Smooth muscle cell (in vitro differentiated cells): ENCODE data around the gene BICC1. TPM values are rescaled to one million over a fixed set of nuclear protein-coding genes. Genes with fewer than 3 reads are reported as not detected.

Source experiments
- DNase-seq: peaks from one replicate; lab custom pipeline; 2025; ENCODE audit not compliant: unreplicated experiment; lab: John Stamatoyannopoulos, UW
- H2AFZ ChIP-seq: fragments of 200-600 bp; sonication (generic); 2 replicates; pipeline ENCODE4 v1.6.0; 2016; ENCODE audit warnings: antibody characterized with exemption, low read depth, mild to moderate bottlenecking
- H3F3A ChIP-seq: fragments of 200-600 bp; sonication (generic); 2 replicates; pipeline ENCODE4 v1.6.0; 2017; ENCODE audit warnings: antibody characterized with exemption, low read depth
- H3K27ac ChIP-seq: fragments of 200-600 bp; sonication (generic); 2 replicates; pipeline ENCODE4 v1.5.1; 2016; ENCODE audit warnings: low read depth, mild to moderate bottlenecking
- H3K27me3 ChIP-seq: fragments of 200-600 bp; sonication (generic); 2 replicates; pipeline ENCODE4 v1.6.1; 2016; ENCODE audit warnings: low read depth, mild to moderate bottlenecking
- H3K36me3 ChIP-seq: fragments of 200-600 bp; sonication (generic); 2 replicates; pipeline ENCODE4 v1.5.1; 2016; ENCODE audit warnings: low read depth
- H3K4me1 ChIP-seq: fragments of 200-600 bp; sonication (generic); 2 replicates; pipeline ENCODE4 v1.5.1; 2016; ENCODE audit warnings: low read depth
- H3K4me2 ChIP-seq: fragments of 200-600 bp; sonication (generic); 2 replicates; pipeline ENCODE4 v1.6.0; 2016; ENCODE audit warnings: mild to moderate bottlenecking
- H3K4me3 ChIP-seq: fragments of 200-600 bp; sonication (generic); 2 replicates; pipeline ENCODE4 v1.5.1; 2016; ENCODE audit warnings: mild to moderate bottlenecking
- H3K79me2 ChIP-seq: fragments of 200-600 bp; sonication (generic); 2 replicates; pipeline ENCODE4 v1.6.0; 2016; ENCODE audit warnings: low read depth, mild to moderate bottlenecking
- H3K9ac ChIP-seq: fragments of 200-600 bp; sonication (generic); 2 replicates; pipeline ENCODE4 v1.6.0; 2016; ENCODE audit warnings: low read depth
- H3K9me3 ChIP-seq: fragments of 200-600 bp; sonication (generic); replicated peaks from 2 replicates; pipeline ENCODE4 v1.5.1; 2016; ENCODE audit warnings: low read depth
- H4K20me1 ChIP-seq: fragments of 200-600 bp; sonication (generic); 2 replicates; pipeline ENCODE4 v1.6.0; 2016; ENCODE audit warnings: low read depth
- WGBS: methylation state at CpG from one replicate; pipeline ENCODE4 v1.1.7; 2016; ENCODE audit warnings: low lambda C conversion rate; 5-methylcytosine and 5-hydroxymethylcytosine counted together
- polyA plus RNA-seq: library from polyadenylated mRNA; unstranded; fragments of >200 nt; fragmentation: Nextera tagmentation; extraction: Ambion mirVana; gene quantifications from 2 replicates; pipeline ENCODE4 v1.2.1, GENCODE V29; 2016
- total RNA-seq: library from RNA; depleted of rRNA; stranded (reverse); fragments of >200 nt; gene quantifications from 2 replicates; pipeline ENCODE4 v1.2.3, GENCODE V29; 2014
- TF ChIP-seq, protein P1 (sequence below): fragments of 200-600 bp; sonication (generic); IDR thresholded peaks from 2 replicates; pipeline ENCODE4 v1.5.1; 2017; ENCODE audit warnings: borderline replicate concordance, mild to moderate bottlenecking, antibody characterized with exemption; ENCODE audit not compliant: insufficient read depth, poor library complexity, severe bottlenecking

Gene BICC1
- total and polyA plus RNA-seq, 2 experiments from 2014 or later, result 7.9 to 23.0 TPM

DNA sequence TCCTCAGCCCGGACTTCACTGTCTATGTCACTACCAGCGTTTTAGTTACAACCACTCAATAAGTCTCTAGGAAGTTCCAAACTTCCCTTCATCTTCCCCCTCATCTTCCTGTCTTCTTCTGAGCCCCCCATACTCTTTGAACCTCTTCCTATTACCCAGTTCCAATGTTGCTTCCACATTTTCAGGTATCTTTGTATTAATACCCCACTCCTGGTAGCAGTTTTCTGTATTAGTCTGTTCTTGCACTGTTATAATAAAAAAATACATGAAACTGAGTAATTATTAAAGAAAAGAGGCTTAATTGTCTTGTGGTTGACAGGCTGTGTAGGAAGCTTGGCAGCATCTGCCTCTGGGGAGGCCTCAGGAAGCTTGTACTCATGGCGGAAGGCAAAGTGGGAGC is 218.6 kb downstream of the BICC1 start:
- Histone ChIP-seq H3K27ac (no peak overlapping the region), H3K79me2 (peaks cover 3% of the 10 kb centered on the region)
- TF ChIP-seq, protein P1, sequence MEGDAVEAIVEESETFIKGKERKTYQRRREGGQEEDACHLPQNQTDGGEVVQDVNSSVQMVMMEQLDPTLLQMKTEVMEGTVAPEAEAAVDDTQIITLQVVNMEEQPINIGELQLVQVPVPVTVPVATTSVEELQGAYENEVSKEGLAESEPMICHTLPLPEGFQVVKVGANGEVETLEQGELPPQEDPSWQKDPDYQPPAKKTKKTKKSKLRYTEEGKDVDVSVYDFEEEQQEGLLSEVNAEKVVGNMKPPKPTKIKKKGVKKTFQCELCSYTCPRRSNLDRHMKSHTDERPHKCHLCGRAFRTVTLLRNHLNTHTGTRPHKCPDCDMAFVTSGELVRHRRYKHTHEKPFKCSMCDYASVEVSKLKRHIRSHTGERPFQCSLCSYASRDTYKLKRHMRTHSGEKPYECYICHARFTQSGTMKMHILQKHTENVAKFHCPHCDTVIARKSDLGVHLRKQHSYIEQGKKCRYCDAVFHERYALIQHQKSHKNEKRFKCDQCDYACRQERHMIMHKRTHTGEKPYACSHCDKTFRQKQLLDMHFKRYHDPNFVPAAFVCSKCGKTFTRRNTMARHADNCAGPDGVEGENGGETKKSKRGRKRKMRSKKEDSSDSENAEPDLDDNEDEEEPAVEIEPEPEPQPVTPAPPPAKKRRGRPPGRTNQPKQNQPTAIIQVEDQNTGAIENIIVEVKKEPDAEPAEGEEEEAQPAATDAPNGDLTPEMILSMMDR, result no peak

DNA sequence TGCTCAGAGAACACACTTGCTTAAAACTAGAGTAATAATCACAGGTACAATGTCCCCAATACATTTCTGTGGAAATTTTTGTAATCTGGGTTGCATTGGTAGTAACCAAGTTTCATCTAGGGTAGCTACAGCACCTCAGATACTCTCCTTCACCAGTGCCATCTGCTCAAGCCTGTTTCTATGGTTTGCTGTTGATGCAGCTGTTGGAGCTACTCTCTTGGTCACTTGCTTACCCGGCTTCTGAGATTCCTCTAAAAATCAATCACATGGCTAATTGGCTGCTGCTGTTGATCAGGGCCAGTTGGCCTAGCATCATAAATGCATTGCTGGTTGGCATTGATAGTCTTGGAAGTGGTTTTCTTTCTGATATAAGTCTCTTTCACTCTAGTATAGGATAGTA is 220.8 kb downstream of the BICC1 start:
- H3K9me3 ChIP-seq, result peaks cover 7% of the 10 kb centered on the region
- no peak overlapping the region for H3K4me3 ChIP-seq
- peaks cover 3% of the 10 kb centered on the region for H3K79me2 ChIP-seq
- no peak overlapping the region for H3K9ac ChIP-seq
- no peaks in the 10 kb centered on the region for H3F3A ChIP-seq
- TF ChIP-seq, protein P1, result no peak
- WGBS, result 87% methylated on average over 1 of the region's 1 CpG
- H3K27ac ChIP-seq, result no peak overlapping the region
- no peaks in the 10 kb centered on the region for H3K27me3 ChIP-seq
- H3K4me1 ChIP-seq, result no peaks in the 10 kb centered on the region
- no peak for DNase-seq
- no peak overlapping the region for H2AFZ ChIP-seq
- H4K20me1 ChIP-seq, result peaks cover 23% of the 10 kb centered on the region
- H3K36me3 ChIP-seq, result no peaks in the 10 kb centered on the region
- no peak overlapping the region for H3K4me2 ChIP-seq

More for the DNA sequence above, 218.6 kb downstream of the BICC1 start:
- H2AFZ ChIP-seq, result no peak overlapping the region
- no peaks in the 10 kb centered on the region for H3K4me1 ChIP-seq
- no peaks in the 10 kb centered on the region for H3K36me3 ChIP-seq
- H3K27me3 ChIP-seq, result no peaks in the 10 kb centered on the region
- peaks cover 7% of the 10 kb centered on the region for H3K9me3 ChIP-seq
- H3F3A ChIP-seq, result no peaks in the 10 kb centered on the region
- H3K9ac ChIP-seq, result no peak overlapping the region
- 94% methylated on average over 3 of the region's 3 CpGs for WGBS
- peaks cover 23% of the 10 kb centered on the region for H4K20me1 ChIP-seq
- no peak overlapping the region for H3K4me2 ChIP-seq
- no peak for DNase-seq
- no peak overlapping the region for H3K4me3 ChIP-seq

GRCh38 chr10:58734116-58734515 is 221.4 kb downstream of the BICC1 start:
- Histone ChIP-seq H3F3A (no peaks in the 10 kb centered on the region), H4K20me1 (peaks cover 23% of the 10 kb centered on the region), H3K4me1 (no peaks in the 10 kb centered on the region), H3K27me3 (no peaks in the 10 kb centered on the region), H3K9me3 (peaks cover 7% of the 10 kb centered on the region), H3K36me3 (no peaks in the 10 kb centered on the region), H3K4me3 (no peak overlapping the region), H3K9ac (no peak overlapping the region), H3K27ac (no peak overlapping the region), H3K79me2 (peaks cover 3% of the 10 kb centered on the region), H3K4me2 (no peak overlapping the region), H2AFZ (no peak overlapping the region)
- 82% methylated on average over 5 of the region's 5 CpGs for WGBS
- TF ChIP-seq, protein P1, result no peak
- no peak for DNase-seq

GRCh38 chr10:58734664-58735063 is 222.0 kb downstream of the BICC1 start:
- H3K4me2 ChIP-seq, result no peak overlapping the region
- peaks cover 7% of the 10 kb centered on the region for H3K79me2 ChIP-seq

More at GRCh38 chr10:58734664-58735063, 222.0 kb downstream of the BICC1 start:
- DNase-seq, result no peak
- Histone ChIP-seq H2AFZ (no peak overlapping the region), H3K4me3 (no peak overlapping the region), H3K27ac (no peak overlapping the region), H3K9me3 (peaks cover 7% of the 10 kb centered on the region), H3K27me3 (no peaks in the 10 kb centered on the region), H4K20me1 (peaks cover 25% of the 10 kb centered on the region), H3F3A (no peaks in the 10 kb centered on the region), H3K9ac (no peak overlapping the region), H3K4me1 (no peaks in the 10 kb centered on the region), H3K36me3 (no peaks in the 10 kb centered on the region)
- TF ChIP-seq, protein P1, result no peak
